Activated T-cell treated with anti-CD3 and anti-CD28 coated beads, Interleukin-2, amount 50 U/mL, for 72 hours (primary cell): ENCODE results near the gene CCDC71. TPM values are rescaled to one million over a fixed set of nuclear protein-coding genes. Genes with fewer than 3 reads are reported as not detected.

Source experiments
- ATAC-seq, 2 donors: fragments of 150-1000 bp; cut with Tn5 transposase; replicated peaks in 1 of 2; 2 replicates each; pipeline ENCODE4 v1.10.0; 2021; ENCODE audit warnings: moderate library complexity in 2 of 2, mild to moderate bottlenecking in 1 of 2
- DNase-seq, 2 donors: peaks; one replicate each; pipeline ENCODE4 v3.0.0; 2021 to 2022; ENCODE audit warnings: mixed read lengths in 1 of 2
- H3K27ac Mint-ChIP-seq: one replicate; pipeline ENCODE4 v1.8.0; 2022; ENCODE audit warnings: mild to moderate bottlenecking, moderate library complexity, mixed read lengths
- H3K27me3 Mint-ChIP-seq: one replicate; pipeline ENCODE4 v1.8.0; 2022; ENCODE audit warnings: low read depth, mixed read lengths
- H3K36me3 Mint-ChIP-seq, 2 donors: one replicate each; pipeline ENCODE4 v1.8.0; 2022; ENCODE audit warnings: mixed read lengths in 2 of 2, mild to moderate bottlenecking in 1 of 2; ENCODE audit not compliant: insufficient read depth in 2 of 2
- H3K4me1 Mint-ChIP-seq: one replicate; pipeline ENCODE4 v1.8.0; 2022; ENCODE audit warnings: low read depth, mixed read lengths
- H3K4me3 Mint-ChIP-seq, 2 donors: one replicate each; pipeline ENCODE4 v1.8.0; 2022; ENCODE audit warnings: mild to moderate bottlenecking in 2 of 2, mixed read lengths in 2 of 2, moderate library complexity in 2 of 2
- H3K9me3 Mint-ChIP-seq, 2 donors: one replicate each; pipeline ENCODE4 v1.8.0; 2022; ENCODE audit warnings: mixed read lengths in 2 of 2
- total RNA-seq, 2 donors: library from RNA; stranded (reverse); gene quantifications; one replicate each; pipeline ENCODE4 v1.2.3, GENCODE V29; 2022

CCDC71 gene
- total RNA-seq, 2 donors from 2014 or later, result 15.7 to 16.8 TPM

GRCh38 chr3:49120438-49121131 lies 45.5 kb downstream of the CCDC71 start, which contains the start of gene USP19:
Gene USP19 (minus strand): TSS chr3:49120823. CDS start chr3:49119145, 1,678 bp downstream.
- peak within 1 kb of the TSS; percentile 86 for H3K27ac Mint-ChIP-seq
- peaks cover 2 to 11% of the 10 kb centered on the region in 2 donors for H3K36me3 Mint-ChIP-seq
- peak within 1 kb of the TSS; percentile 88 to 89 for H3K4me3 Mint-ChIP-seq
- peak; percentile 94 to 97 for DNase-seq
- peaks cover 18% of the 10 kb centered on the region for H3K4me1 Mint-ChIP-seq
- H3K9me3 Mint-ChIP-seq, result no peaks in the 10 kb centered on the region
- ATAC-seq, result peak; percentile 95
- H3K27me3 Mint-ChIP-seq, result no peaks in the 10 kb centered on the region

GRCh38 chr3:49120096-49120437 lies 46.1 kb downstream of the CCDC71 start:
- Mint-ChIP-seq H3K27me3 (no peaks in the 10 kb centered on the region), H3K4me1 (peaks cover 18% of the 10 kb centered on the region), H3K4me3 (peak overlapping the region; percentile 88 to 89), H3K27ac (peak overlapping the region; percentile 75), H3K36me3 (peaks cover 4 to 11% of the 10 kb centered on the region in 2 donors), H3K9me3 (no peaks in the 10 kb centered on the region)
- no peak for ATAC-seq
- no peak for DNase-seq

GRCh38 chr3:49119439-49119838 lies 46.7 kb downstream of the CCDC71 start:
- Mint-ChIP-seq H3K27me3 (no peaks in the 10 kb centered on the region), H3K36me3 (peaks cover 4 to 11% of the 10 kb centered on the region in 2 donors), H3K4me1 (peaks cover 18% of the 10 kb centered on the region), H3K4me3 (peak overlapping the region; percentile 88 to 89), H3K9me3 (no peaks in the 10 kb centered on the region), H3K27ac (peak overlapping the region; percentile 50)
- no peak for DNase-seq
- no peak for ATAC-seq

GRCh38 chr3:49119036-49119435 lies 47.1 kb downstream of the CCDC71 start:
- H3K4me1 Mint-ChIP-seq, result peaks cover 18% of the 10 kb centered on the region
- H3K4me3 Mint-ChIP-seq, result peak overlapping the region; percentile 88 to 89
- no peaks in the 10 kb centered on the region for H3K27me3 Mint-ChIP-seq
- no peak for DNase-seq
- ATAC-seq, result no peak
- peaks cover 4 to 11% of the 10 kb centered on the region in 2 donors for H3K36me3 Mint-ChIP-seq
- no peaks in the 10 kb centered on the region for H3K9me3 Mint-ChIP-seq
- peak overlapping the region; percentile 50 for H3K27ac Mint-ChIP-seq

Other genes starting within 250 kb of the CCDC71 start
- 100 to 1,000 TPM; 174 to 183 TPM for gene ARIH2, start 247.5 kb downstream of the CCDC71 start, total RNA-seq
- gene P4HTM, start 176.1 kb downstream of the CCDC71 start, total RNA-seq, result 10 to 100 TPM; 42.0 to 45.7 TPM
- gene WDR6, start 158.9 kb downstream of the CCDC71 start, total RNA-seq, result 100 to 1,000 TPM; 145 to 159 TPM
- 10 to 100 TPM; 24.8 to 29.8 TPM for gene DALRD3, start 147.8 kb downstream of the CCDC71 start, total RNA-seq
- gene NDUFAF3, start 144.2 kb downstream of the CCDC71 start, total RNA-seq, result 10 to 100 TPM; 31.9 to 35.1 TPM
- gene IMPDH2, start 136.9 kb downstream of the CCDC71 start, total RNA-seq, result 100 to 1,000 TPM; 490 to 562 TPM
- 100 to 1,000 TPM; 120 to 123 TPM for gene QRICH1, start 72.3 kb downstream of the CCDC71 start, total RNA-seq
- 100 to 1,000 TPM; 340 to 371 TPM for gene QARS1, start 61.6 kb downstream of the CCDC71 start, total RNA-seq
- gene USP19, start 45.5 kb downstream of the CCDC71 start, total RNA-seq, result 10 to 100 TPM; 65.5 to 92.2 TPM
- gene LAMB2, start 33.3 kb downstream of the CCDC71 start, total RNA-seq, result 1 to 10 TPM in 1 of 2 donors, under 1 TPM in 1; 0.39 to 1.7 TPM
- 1 to 10 TPM; 3.0 to 5.4 TPM for gene KLHDC8B, start 5.3 kb upstream of the CCDC71 start, total RNA-seq
- gene C3orf62, start 110.9 kb upstream of the CCDC71 start, total RNA-seq, result 1 to 10 TPM; 4.6 to 7.0 TPM
- gene USP4, start 173.7 kb upstream of the CCDC71 start, total RNA-seq, result 10 to 100 TPM; 70.2 to 76.5 TPM
- 100 to 1,000 TPM; 112 to 124 TPM for gene GPX1, start 192.0 kb upstream of the CCDC71 start, total RNA-seq
- 100 to 1,000 TPM; 458 to 468 TPM for gene RHOA, start 245.6 kb upstream of the CCDC71 start, total RNA-seq
- 10 to 100 TPM; 22.0 to 23.4 TPM for gene TCTA, start 246.1 kb upstream of the CCDC71 start, total RNA-seq